GM23338 (cell line): Measurements from ENCODE around the gene EPHB1. TPM values are rescaled to one million over a fixed set of nuclear protein-coding genes. Genes with fewer than 3 reads are reported as not detected.

Experiments
- ATAC-seq: fragments of 200-7000 bp; cut with Tn5 transposase; 3 replicates; pipeline ENCODE4 v1.9.1; 2020
- DNase-seq: peaks from one replicate; pipeline ENCODE4 v3.0.0-alpha.2; 2015; ENCODE audit warnings: low spot score
- H2AFZ ChIP-seq: fragments of 200-600 bp; sonication (generic); 2 replicates; pipeline ENCODE4 v1.8.0; 2016; ENCODE audit warnings: antibody characterized with exemption, mild to moderate bottlenecking, moderate library complexity
- H3F3A ChIP-seq: fragments of 200-600 bp; sonication (generic); replicated peaks from 2 replicates; pipeline ENCODE4 v1.8.0; 2017; ENCODE audit warnings: antibody characterized with exemption, mixed run types, low read depth
- H3K27ac ChIP-seq: fragments of 200-600 bp; sonication (generic); 2 replicates; pipeline ENCODE4 v1.6.1; 2016; ENCODE audit warnings: low read depth
- H3K27me3 ChIP-seq: fragments of 200-600 bp; sonication (generic); 2 replicates; pipeline ENCODE4 v1.8.0; 2016; ENCODE audit warnings: mild to moderate bottlenecking, mixed run types, moderate library complexity; ENCODE audit not compliant: insufficient read depth
- H3K36me3 ChIP-seq: fragments of 200-600 bp; sonication (generic); 2 replicates; pipeline ENCODE4 v1.8.0; 2016; ENCODE audit warnings: mild to moderate bottlenecking; ENCODE audit not compliant: insufficient read depth
- H3K4me1 ChIP-seq: fragments of 200-600 bp; sonication (generic); 2 replicates; pipeline ENCODE4 v1.8.0; 2016; ENCODE audit warnings: mild to moderate bottlenecking, moderate library complexity; ENCODE audit not compliant: insufficient read depth
- H3K4me2 ChIP-seq: fragments of 200-600 bp; sonication (generic); 2 replicates; pipeline ENCODE4 v1.7.1; 2017; ENCODE audit warnings: mixed run types
- H3K4me3 ChIP-seq: fragments of 200-600 bp; sonication (generic); 2 replicates; pipeline ENCODE4 v1.6.1; 2016; ENCODE audit warnings: mixed run types
- H3K79me2 ChIP-seq: fragments of 200-600 bp; sonication (generic); replicated peaks from 2 replicates; pipeline ENCODE4 v1.8.0; 2017; ENCODE audit warnings: mild to moderate bottlenecking; ENCODE audit not compliant: insufficient read depth
- H3K9me2 ChIP-seq: fragments of 200-600 bp; sonication (generic); 2 replicates; pipeline ENCODE4 v1.8.0; 2017; ENCODE audit not compliant: insufficient read depth
- H4K20me1 ChIP-seq: fragments of 200-600 bp; sonication (generic); replicated peaks from 2 replicates; pipeline ENCODE4 v1.8.0; 2017; ENCODE audit warnings: mild to moderate bottlenecking; ENCODE audit not compliant: insufficient read depth
- H3K27ac Mint-ChIP-seq: 2 replicates; pipeline ENCODE4 v1.8.0; 2020; ENCODE audit warnings: inconsistent platforms, mild to moderate bottlenecking, moderate library complexity, mixed read lengths
- H3K27me3 Mint-ChIP-seq: 3 replicates; pipeline ENCODE4 v1.8.0; 2022; ENCODE audit warnings: low read depth, mild to moderate bottlenecking, moderate library complexity, mixed read lengths, inconsistent platforms; ENCODE audit not compliant: insufficient read depth, poor library complexity
- H3K36me3 Mint-ChIP-seq: 3 replicates; pipeline ENCODE4 v1.8.0; 2021; ENCODE audit warnings: low read depth, mild to moderate bottlenecking, inconsistent platforms, moderate library complexity, mixed read lengths
- H3K4me1 Mint-ChIP-seq: 3 replicates; pipeline ENCODE4 v1.8.0; 2020; ENCODE audit warnings: mild to moderate bottlenecking, inconsistent platforms, mixed read lengths
- H3K4me3 Mint-ChIP-seq: 3 replicates; pipeline ENCODE4 v1.8.0; 2021; ENCODE audit warnings: moderate library complexity, mild to moderate bottlenecking, inconsistent platforms, mixed read lengths
- H3K9me3 Mint-ChIP-seq: 3 replicates; pipeline ENCODE4 v1.8.0; 2020; ENCODE audit warnings: moderate library complexity, mild to moderate bottlenecking, inconsistent platforms, mixed read lengths
- NANOG ChIP-seq: IDR thresholded peaks from 2 replicates; pipeline ENCODE4 v1.6.1; 2016; ENCODE audit warnings: antibody characterized with exemption, borderline replicate concordance
- polyA plus RNA-seq: library from polyadenylated mRNA; unstranded; fragments of >200 nt; fragmentation: Nextera tagmentation; extraction: Ambion mirVana; gene quantifications from 2 replicates; pipeline ENCODE4 v1.2.1, GENCODE V29; 2016
- total RNA-seq: library from RNA; depleted of rRNA; stranded (reverse); fragments of >200 nt; shearing (Covaris generic); gene quantifications from 2 replicates; pipeline ENCODE4 v1.2.3, GENCODE V29; 2014
- TF ChIP-seq, protein P1 (sequence below): fragments of 250-450 bp; sonication (Bioruptor Pico); IDR thresholded peaks from 2 replicates; pipeline ENCODE4 v1.5.0; 2020; ENCODE audit warnings: mild to moderate bottlenecking, moderate library complexity
- TF ChIP-seq, protein P2 (sequence below): IDR thresholded peaks from one replicate; pipeline ENCODE4 v1.6.1; 2018; ENCODE audit warnings: antibody characterized with exemption; ENCODE audit not compliant: unreplicated experiment

EPHB1 gene
- total and polyA plus RNA-seq, 2 experiments from 2014 or later, result 2.7 to 5.2 TPM

GRCh38 chr3:134886991-134887390, 91.9 kb downstream of the EPHB1 start (continued):
- TF ChIP-seq, protein P1, sequence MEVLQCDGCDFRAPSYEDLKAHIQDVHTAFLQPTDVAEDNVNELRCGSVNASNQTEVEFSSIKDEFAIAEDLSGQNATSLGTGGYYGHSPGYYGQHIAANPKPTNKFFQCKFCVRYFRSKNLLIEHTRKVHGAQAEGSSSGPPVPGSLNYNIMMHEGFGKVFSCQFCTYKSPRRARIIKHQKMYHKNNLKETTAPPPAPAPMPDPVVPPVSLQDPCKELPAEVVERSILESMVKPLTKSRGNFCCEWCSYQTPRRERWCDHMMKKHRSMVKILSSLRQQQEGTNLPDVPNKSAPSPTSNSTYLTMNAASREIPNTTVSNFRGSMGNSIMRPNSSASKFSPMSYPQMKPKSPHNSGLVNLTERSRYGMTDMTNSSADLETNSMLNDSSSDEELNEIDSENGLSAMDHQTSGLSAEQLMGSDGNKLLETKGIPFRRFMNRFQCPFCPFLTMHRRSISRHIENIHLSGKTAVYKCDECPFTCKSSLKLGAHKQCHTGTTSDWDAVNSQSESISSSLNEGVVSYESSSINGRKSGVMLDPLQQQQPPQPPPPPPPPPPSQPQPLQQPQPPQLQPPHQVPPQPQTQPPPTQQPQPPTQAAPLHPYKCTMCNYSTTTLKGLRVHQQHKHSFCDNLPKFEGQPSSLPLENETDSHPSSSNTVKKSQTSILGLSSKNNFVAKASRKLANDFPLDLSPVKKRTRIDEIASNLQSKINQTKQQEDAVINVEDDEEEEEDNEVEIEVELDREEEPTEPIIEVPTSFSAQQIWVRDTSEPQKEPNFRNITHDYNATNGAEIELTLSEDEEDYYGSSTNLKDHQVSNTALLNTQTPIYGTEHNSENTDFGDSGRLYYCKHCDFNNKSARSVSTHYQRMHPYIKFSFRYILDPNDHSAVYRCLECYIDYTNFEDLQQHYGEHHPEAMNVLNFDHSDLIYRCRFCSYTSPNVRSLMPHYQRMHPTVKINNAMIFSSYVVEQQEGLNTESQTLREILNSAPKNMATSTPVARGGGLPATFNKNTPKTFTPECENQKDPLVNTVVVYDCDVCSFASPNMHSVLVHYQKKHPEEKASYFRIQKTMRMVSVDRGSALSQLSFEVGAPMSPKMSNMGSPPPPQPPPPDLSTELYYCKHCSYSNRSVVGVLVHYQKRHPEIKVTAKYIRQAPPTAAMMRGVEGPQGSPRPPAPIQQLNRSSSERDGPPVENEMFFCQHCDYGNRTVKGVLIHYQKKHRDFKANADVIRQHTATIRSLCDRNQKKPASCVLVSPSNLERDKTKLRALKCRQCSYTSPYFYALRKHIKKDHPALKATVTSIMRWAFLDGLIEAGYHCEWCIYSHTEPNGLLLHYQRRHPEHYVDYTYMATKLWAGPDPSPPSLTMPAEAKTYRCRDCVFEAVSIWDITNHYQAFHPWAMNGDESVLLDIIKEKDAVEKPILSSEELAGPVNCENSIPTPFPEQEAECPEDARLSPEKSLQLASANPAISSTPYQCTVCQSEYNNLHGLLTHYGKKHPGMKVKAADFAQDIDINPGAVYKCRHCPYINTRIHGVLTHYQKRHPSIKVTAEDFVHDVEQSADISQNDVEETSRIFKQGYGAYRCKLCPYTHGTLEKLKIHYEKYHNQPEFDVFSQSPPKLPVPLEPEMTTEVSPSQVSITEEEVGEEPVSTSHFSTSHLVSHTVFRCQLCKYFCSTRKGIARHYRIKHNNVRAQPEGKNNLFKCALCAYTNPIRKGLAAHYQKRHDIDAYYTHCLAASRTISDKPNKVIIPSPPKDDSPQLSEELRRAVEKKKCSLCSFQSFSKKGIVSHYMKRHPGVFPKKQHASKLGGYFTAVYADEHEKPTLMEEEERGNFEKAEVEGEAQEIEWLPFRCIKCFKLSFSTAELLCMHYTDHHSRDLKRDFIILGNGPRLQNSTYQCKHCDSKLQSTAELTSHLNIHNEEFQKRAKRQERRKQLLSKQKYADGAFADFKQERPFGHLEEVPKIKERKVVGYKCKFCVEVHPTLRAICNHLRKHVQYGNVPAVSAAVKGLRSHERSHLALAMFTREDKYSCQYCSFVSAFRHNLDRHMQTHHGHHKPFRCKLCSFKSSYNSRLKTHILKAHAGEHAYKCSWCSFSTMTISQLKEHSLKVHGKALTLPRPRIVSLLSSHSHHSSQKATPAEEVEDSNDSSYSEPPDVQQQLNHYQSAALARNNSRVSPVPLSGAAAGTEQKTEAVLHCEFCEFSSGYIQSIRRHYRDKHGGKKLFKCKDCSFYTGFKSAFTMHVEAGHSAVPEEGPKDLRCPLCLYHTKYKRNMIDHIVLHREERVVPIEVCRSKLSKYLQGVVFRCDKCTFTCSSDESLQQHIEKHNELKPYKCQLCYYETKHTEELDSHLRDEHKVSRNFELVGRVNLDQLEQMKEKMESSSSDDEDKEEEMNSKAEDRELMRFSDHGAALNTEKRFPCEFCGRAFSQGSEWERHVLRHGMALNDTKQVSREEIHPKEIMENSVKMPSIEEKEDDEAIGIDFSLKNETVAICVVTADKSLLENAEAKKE, result no peak
- TF ChIP-seq, protein P2, sequence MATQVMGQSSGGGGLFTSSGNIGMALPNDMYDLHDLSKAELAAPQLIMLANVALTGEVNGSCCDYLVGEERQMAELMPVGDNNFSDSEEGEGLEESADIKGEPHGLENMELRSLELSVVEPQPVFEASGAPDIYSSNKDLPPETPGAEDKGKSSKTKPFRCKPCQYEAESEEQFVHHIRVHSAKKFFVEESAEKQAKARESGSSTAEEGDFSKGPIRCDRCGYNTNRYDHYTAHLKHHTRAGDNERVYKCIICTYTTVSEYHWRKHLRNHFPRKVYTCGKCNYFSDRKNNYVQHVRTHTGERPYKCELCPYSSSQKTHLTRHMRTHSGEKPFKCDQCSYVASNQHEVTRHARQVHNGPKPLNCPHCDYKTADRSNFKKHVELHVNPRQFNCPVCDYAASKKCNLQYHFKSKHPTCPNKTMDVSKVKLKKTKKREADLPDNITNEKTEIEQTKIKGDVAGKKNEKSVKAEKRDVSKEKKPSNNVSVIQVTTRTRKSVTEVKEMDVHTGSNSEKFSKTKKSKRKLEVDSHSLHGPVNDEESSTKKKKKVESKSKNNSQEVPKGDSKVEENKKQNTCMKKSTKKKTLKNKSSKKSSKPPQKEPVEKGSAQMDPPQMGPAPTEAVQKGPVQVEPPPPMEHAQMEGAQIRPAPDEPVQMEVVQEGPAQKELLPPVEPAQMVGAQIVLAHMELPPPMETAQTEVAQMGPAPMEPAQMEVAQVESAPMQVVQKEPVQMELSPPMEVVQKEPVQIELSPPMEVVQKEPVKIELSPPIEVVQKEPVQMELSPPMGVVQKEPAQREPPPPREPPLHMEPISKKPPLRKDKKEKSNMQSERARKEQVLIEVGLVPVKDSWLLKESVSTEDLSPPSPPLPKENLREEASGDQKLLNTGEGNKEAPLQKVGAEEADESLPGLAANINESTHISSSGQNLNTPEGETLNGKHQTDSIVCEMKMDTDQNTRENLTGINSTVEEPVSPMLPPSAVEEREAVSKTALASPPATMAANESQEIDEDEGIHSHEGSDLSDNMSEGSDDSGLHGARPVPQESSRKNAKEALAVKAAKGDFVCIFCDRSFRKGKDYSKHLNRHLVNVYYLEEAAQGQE, result no peak

- H2AFZ ChIP-seq, result no peak overlapping the region
- no peak overlapping the region for H3K4me2 ChIP-seq
- H3K9me3 Mint-ChIP-seq, result no peaks in the 10 kb centered on the region
- ATAC-seq (no peak), DNase-seq (no peak)
- H3K27ac Mint-ChIP-seq, result no peak overlapping the region
- H3K36me3 ChIP-seq, result no peaks in the 10 kb centered on the region
- H3K36me3 Mint-ChIP-seq, result no peaks in the 10 kb centered on the region
- peaks cover 11% of the 10 kb centered on the region for H3K4me1 Mint-ChIP-seq
- peaks cover 11% of the 10 kb centered on the region; the same call in 1 of the 2 replicates for H3K4me1 ChIP-seq
- H3K9me2 ChIP-seq, result no peaks in the 10 kb centered on the region; the same call in 1 of the 2 replicates
- no peak overlapping the region for H3K4me3 Mint-ChIP-seq
- H3K27me3 Mint-ChIP-seq, result peaks cover 27% of the 10 kb centered on the region
- peaks cover 31% of the 10 kb centered on the region for H3K27me3 ChIP-seq
- H3K27ac ChIP-seq, result no peak overlapping the region
- H3K4me3 ChIP-seq, result no peak overlapping the region
- no peaks in the 10 kb centered on the region for H4K20me1 ChIP-seq
- no peak for TF ChIP-seq NANOG
- H3K79me2 ChIP-seq, result no peaks in the 10 kb centered on the region
- H3F3A ChIP-seq, result no peaks in the 10 kb centered on the region
These were observed 92.5 kb downstream of the EPHB1 start for GRCh38 chr3:134887536-134887935.
